ENCODE results near the gene SLC38A11. TPM values are rescaled to one million over a fixed set of nuclear protein-coding genes. Genes with fewer than 3 reads are reported as not detected.
A peak's percentile ranks its signal among the peaks of the same experiment; 100 is the strongest.

SLC38A11 gene
- polyA plus RNA-seq, 1 experiment = 0.52 TPM

- POLR2A ChIA-PET = interaction anchor here (0.6 to 1.2 kb wide), 5 partner anchors 13 to 126 kb away, joined by 3 to 4 read pairs (median 3); partner anchors contain the start of gene COBLL1
- TF ChIP-seq CTCF (IDR thresholded peaks at IDR 0.05; ENCODE audit: low read depth, low read length) = no peak
- CTCF ChIA-PET = interaction anchor here (0.9 to 2.2 kb wide), 6 partner anchors 13 to 236 kb away, joined by 3 to 7 read pairs (median 4); partner anchors contain the start of genes COBLL1, SCN3A and SLC38A11
These were observed 12.5 kb upstream of the SLC38A11 start for GRCh38 chr2:164967781-164968228.

DNA sequence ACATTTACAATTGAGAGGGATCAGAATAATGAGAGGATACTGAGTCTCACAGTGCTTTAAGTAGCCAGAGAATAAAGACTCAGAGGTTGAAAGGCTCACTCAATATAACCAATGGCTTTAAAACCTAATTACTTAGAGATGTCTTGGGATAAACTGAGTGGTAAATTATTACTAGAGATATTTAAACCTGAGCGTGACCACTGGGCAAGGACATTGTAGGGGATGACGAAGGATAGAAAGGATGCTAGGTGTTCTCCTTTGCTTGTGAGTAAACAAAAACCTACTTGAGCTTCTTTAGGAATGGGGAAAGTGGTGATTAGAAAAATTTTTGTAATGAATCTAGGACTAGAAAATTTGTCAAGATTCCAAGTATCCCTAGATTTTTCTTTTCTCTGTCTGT, 12.0 kb upstream of the SLC38A11 start:
- no peak overlapping the region for H3K4me3 ChIP-seq (ENCODE audit: low read depth, low read length)
- CTCF ChIA-PET = interaction anchor here (0.9 to 2.2 kb wide), 6 partner anchors 12 to 237 kb away, joined by 3 to 7 read pairs (median 4); partner anchors contain the start of genes COBLL1, SCN3A and SLC38A11
- no peak for DNase-seq (ENCODE audit: low read depth, low spot score)
- no peak for TF ChIP-seq CTCF (IDR thresholded peaks at IDR 0.05; ENCODE audit: low read depth, low read length)
- H3K27me3 ChIP-seq (ENCODE audit: control insufficient read depth, insufficient read depth, low read length) = no peaks in the 10 kb centered on the region
- peaks cover 7% of the 10 kb centered on the region; the same call in 1 of the 2 replicates for H3K9me3 ChIP-seq (ENCODE audit: control insufficient read depth, insufficient read depth, low read length)
- POLR2A ChIA-PET = interaction anchor here (0.6 to 1.2 kb wide), 5 partner anchors 14 to 126 kb away, joined by 3 to 4 read pairs (median 3); partner anchors contain the start of gene COBLL1
- peak overlapping the region; percentile 80 for H3K27ac ChIP-seq (ENCODE audit: low read depth, low read length)

More at GRCh38 chr2:164967781-164968228, 12.5 kb upstream of the SLC38A11 start:
- H3K27ac ChIP-seq (ENCODE audit: low read depth, low read length) = peak overlapping the region; percentile 22
- DNase-seq (ENCODE audit: low read depth, low spot score) = peak; percentile 91
- no peak overlapping the region for H3K4me3 ChIP-seq (ENCODE audit: low read depth, low read length)
- no peaks in the 10 kb centered on the region for H3K27me3 ChIP-seq (ENCODE audit: control insufficient read depth, insufficient read depth, low read length)
- H3K9me3 ChIP-seq (ENCODE audit: control insufficient read depth, insufficient read depth, low read length) = peaks cover 7% of the 10 kb centered on the region; the same call in 1 of the 2 replicates

- H3K9me3 ChIP-seq (ENCODE audit: control insufficient read depth, insufficient read depth, low read length) = peaks cover 7% of the 10 kb centered on the region; the same call in 1 of the 2 replicates
- no peaks in the 10 kb centered on the region for H3K27me3 ChIP-seq (ENCODE audit: control insufficient read depth, insufficient read depth, low read length)
- ChIA-PET POLR2A (no interaction called here), CTCF (no interaction called here)
- no peak for DNase-seq (ENCODE audit: low read depth, low spot score)
- no peak overlapping the region for H3K27ac ChIP-seq (ENCODE audit: low read depth, low read length)
- no peak overlapping the region for H3K4me3 ChIP-seq (ENCODE audit: low read depth, low read length)
- TF ChIP-seq CTCF (IDR thresholded peaks at IDR 0.05; ENCODE audit: low read depth, low read length) = no peak
These were observed 9.4 kb upstream of the SLC38A11 start for GRCh38 chr2:164964700-164965099.

DNA sequence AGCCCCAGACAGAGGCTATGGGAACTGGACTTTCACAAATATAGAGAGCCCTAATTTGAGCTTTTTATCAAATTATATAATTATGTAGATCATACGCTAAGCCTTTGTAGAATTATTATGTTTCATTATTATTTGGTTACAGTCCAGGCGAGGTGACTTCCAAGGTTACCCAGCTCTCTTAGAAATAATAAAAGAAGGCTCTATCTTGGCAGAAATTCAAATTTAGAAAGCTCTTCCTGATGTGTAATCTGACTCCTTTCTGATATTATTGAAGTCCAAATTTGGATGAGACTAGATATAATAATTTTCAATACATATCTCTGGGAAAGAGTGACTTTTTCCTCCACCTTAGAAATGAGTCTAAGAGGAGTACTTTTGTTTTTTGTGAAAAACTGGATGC, 4.8 kb upstream of the SLC38A11 start:
- TF ChIP-seq CTCF (IDR thresholded peaks at IDR 0.05; ENCODE audit: low read depth, low read length) = no peak
- Histone ChIP-seq H3K27me3 (ENCODE audit: control insufficient read depth, insufficient read depth, low read length) (no peaks in the 10 kb centered on the region), H3K27ac (ENCODE audit: low read depth, low read length) (no peak overlapping the region), H3K4me3 (ENCODE audit: low read depth, low read length) (no peak overlapping the region), H3K9me3 (ENCODE audit: control insufficient read depth, insufficient read depth, low read length) (no peaks in the 10 kb centered on the region)
- DNase-seq (ENCODE audit: low read depth, low spot score) = no peak
- ChIA-PET CTCF (interaction anchor here (0.6 to 0.7 kb wide), 2 partner anchors 20 to 243 kb away, joined by 3 to 4 read pairs; no protein-coding TSS in a partner anchor), POLR2A (no interaction called here)

- H3K27ac ChIP-seq (ENCODE audit: low read depth, low read length) = no peak overlapping the region
- H3K4me3 ChIP-seq (ENCODE audit: low read depth, low read length) = no peak overlapping the region
- TF ChIP-seq CTCF (IDR thresholded peaks at IDR 0.05; ENCODE audit: low read depth, low read length) = no peak
- no peaks in the 10 kb centered on the region for H3K9me3 ChIP-seq (ENCODE audit: control insufficient read depth, insufficient read depth, low read length)
- DNase-seq (ENCODE audit: low read depth, low spot score) = no peak
- ChIA-PET CTCF (interaction anchor here (0.6 to 1.2 kb wide), 2 partner anchors 13 to 42 kb away, joined by 4 to 5 read pairs; no protein-coding TSS in a partner anchor), POLR2A (no interaction called here)
- H3K27me3 ChIP-seq (ENCODE audit: control insufficient read depth, insufficient read depth, low read length) = no peaks in the 10 kb centered on the region
These were observed 1.1 kb downstream of the SLC38A11 start for GRCh38 chr2:164954186-164954585.
